ENCODE results near the gene ISCU.

DNA sequence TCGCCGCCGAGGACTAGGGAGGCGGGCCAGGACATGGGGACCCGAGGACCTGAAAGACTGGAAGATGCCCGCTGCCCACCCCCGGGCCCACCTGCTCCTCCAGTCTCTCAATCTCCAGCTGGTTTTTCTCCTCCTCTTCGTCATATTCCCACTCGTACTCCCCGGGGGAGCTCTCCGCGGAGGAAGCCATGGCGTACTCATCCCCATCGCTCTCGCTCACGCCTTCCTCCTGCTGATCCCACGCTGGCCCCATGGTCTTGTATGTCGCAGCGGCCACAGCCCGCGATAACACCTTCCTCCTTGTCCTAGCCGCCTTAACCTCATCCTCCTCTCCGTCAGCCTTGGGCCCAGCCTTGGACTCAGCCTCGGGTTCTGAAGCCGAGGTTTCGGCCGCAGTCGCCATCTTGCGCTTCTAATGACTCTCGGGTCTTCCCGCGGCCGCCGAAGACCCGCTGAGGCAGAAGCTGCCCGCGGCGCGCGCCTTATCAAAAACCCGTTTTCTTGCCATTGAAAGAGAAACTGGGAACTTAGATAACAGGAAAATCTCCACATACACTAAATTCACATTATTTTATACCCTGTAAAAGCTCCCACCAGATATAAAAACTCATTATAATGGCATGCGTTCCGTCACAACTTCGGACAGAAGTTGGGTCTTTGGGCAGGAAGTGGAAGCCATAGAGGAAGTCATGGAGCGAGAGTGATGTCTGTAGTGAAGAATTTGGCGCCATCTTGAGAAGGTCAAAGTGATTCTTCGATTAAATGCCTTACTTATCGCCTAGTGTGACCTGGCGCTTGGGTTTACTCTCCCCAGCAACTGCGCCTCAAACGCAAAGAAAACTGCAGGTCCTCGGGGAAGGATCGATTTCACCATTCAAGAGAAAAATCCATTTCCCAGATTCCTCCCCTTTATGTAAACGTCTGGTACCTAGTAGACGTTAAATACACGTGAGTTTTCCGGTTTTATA is 1.4 kb upstream of the ISCU start, which contains the start of gene SART3:
- TF ChIP-seq, protein P1, sequence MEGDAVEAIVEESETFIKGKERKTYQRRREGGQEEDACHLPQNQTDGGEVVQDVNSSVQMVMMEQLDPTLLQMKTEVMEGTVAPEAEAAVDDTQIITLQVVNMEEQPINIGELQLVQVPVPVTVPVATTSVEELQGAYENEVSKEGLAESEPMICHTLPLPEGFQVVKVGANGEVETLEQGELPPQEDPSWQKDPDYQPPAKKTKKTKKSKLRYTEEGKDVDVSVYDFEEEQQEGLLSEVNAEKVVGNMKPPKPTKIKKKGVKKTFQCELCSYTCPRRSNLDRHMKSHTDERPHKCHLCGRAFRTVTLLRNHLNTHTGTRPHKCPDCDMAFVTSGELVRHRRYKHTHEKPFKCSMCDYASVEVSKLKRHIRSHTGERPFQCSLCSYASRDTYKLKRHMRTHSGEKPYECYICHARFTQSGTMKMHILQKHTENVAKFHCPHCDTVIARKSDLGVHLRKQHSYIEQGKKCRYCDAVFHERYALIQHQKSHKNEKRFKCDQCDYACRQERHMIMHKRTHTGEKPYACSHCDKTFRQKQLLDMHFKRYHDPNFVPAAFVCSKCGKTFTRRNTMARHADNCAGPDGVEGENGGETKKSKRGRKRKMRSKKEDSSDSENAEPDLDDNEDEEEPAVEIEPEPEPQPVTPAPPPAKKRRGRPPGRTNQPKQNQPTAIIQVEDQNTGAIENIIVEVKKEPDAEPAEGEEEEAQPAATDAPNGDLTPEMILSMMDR (IDR thresholded peaks at IDR 0.05; ENCODE audit: low read depth, low read length), result no peak
- TF ChIP-seq EZH2phosphoT487 (IDR thresholded peaks at IDR 0.05; ENCODE audit: low read depth), result no peak

All from OCI-LY3 (cell line).